Measurements from ENCODE around the gene RPS14. TPM values are rescaled to one million over a fixed set of nuclear protein-coding genes. Genes with fewer than 3 reads are reported as not detected.
A peak's percentile ranks its signal among the peaks of the same experiment; 100 is the strongest.

The RPS14 gene
- total and polyA plus RNA-seq, 5 donors: 1,254 to 1,870 (median 1,386) TPM

DNA sequence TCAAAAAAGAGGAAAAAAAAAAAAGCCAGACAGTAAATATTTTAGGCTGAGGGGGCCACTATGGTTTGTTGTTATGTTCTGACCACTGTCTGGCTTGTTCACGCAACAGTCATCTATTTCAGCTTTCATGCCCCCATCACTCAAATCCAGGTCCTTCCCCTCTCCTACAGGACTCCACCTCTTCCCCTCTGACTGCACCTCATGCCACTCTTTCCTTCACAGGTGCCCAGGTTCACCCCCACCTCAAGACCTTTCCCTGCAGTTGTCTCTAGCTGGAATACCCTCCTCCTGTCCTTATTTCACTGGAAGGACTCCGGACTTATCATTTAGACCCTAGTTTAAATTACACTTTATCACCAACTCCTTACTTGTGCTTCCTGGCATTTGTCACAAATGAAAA, 3.5 kb downstream of the RPS14 start:
- ATAC-seq (no peak), DNase-seq (no peak)
- Histone ChIP-seq H3K4me3 (ENCODE audit: low read length) (no peak overlapping the region), H3K27ac (ENCODE audit: low read length) (no peak overlapping the region), H3K9me3 (ENCODE audit: control insufficient read depth, low read length) (no peaks in the 10 kb centered on the region), H3K4me1 (ENCODE audit: control insufficient read depth, insufficient read depth, low read length) (peaks cover 10% of the 10 kb centered on the region), H3K27me3 (ENCODE audit: control insufficient read depth, insufficient read depth) (no peaks in the 10 kb centered on the region)
- intact Hi-C loops (cut with DNase I): loop anchor here in 1 of 4 donors (10.0 kb wide), 1 partner anchor 91 kb away; the partner anchor contains the start of gene TCOF1
- 85% methylated on average over 2 of the region's 2 CpGs for WGBS

DNA sequence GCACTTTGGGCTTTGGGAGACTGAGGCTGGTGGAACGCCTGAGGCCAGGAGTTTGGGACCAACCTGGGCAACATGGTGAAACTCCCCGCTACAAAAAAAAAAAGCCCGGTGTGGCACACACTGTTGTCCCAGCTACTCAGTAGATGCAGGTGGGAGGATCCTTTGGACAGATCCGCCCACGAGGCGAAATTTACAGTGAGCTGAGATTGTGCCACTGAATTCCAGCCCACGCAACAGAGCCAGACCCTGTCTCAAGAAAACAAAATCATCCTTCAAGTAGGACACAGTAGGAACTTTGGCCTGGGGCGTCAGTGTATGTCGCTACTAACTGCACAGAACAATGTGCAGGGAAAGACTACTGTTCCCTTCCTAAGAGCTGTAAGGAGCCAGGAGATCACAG, 4.8 kb downstream of the RPS14 start:
- H3K27me3 ChIP-seq (ENCODE audit: control insufficient read depth, insufficient read depth): no peaks in the 10 kb centered on the region
- no peaks in the 10 kb centered on the region for H3K9me3 ChIP-seq (ENCODE audit: control insufficient read depth, low read length)
- DNase-seq: no peak
- intact Hi-C loops (cut with DNase I): loop anchor here in 1 of 4 donors (10.0 kb wide), 1 partner anchor 90 kb away; the partner anchor contains the start of gene TCOF1
- H3K4me1 ChIP-seq (ENCODE audit: control insufficient read depth, insufficient read depth, low read length): peaks cover 10% of the 10 kb centered on the region
- 86% methylated on average over 9 of the region's 9 CpGs for WGBS
- ATAC-seq: no peak
- no peak overlapping the region for H3K27ac ChIP-seq (ENCODE audit: low read length)
- no peak overlapping the region for H3K4me3 ChIP-seq (ENCODE audit: low read length)

DNA sequence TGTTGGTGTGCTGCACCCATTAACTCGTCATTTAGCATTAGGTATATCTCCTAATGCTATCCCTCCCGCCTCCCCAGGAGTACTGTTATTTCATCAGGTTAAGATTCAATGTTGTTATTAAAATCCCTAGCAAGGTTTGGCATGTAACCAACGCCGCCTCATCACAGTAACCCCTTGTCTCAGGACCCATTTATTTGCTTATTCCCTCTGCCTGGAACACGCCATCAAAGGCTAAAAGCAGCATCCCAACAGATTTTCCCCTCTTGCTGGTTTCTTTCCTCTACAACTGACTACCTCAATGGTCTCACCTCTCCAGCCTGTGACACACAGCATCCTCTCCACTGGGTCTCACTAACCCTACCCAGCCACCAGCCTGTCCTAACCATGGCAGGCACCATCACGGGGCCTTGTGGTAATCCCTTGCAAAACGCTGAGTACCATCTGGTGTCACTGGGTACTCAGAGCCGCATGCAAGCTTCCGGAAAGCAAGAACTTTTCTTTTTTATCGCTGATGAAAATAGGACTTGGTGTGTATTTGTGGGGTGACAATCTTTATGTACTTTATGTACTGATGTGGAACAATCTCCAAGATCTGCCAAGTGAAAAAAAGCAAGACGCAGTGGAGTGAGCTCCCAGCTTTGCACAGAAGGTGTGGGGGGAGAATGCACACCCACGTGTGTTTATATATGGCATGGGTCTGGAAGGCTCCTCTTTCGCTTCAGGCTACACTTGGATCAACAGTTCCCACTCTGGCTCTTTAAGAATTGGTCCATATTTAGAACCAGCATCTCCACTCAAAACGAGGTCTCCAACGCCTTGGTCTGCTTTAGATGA, 6.1 kb downstream of the RPS14 start:
- 75% methylated on average over 15 of the region's 15 CpGs for WGBS
- no peak for DNase-seq
- H3K9me3 ChIP-seq (ENCODE audit: control insufficient read depth, low read length): no peaks in the 10 kb centered on the region

DNA sequence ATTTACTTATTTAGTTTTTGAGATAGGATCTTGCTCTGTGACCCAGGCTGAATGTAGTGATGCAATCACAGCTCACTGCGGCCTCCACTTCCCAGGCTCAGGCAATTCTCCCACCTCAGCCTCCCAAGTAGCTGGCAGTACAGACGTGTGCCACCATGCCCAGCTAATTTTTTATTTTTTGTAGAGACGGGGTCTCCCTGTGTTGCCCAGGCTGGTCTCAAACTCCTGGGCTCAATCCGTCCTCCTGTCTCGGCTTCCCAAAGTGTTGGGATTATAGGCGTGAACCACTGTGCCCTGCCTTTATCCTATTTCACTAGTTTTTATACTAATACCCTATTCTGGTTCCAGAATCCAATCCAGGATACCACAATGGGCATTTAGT, 6.8 kb downstream of the RPS14 start:
- intact Hi-C loops (cut with DNase I): loop anchor here in 1 of 4 donors (10.0 kb wide), 1 partner anchor 88 kb away; the partner anchor contains the start of gene TCOF1
- DNase-seq (no peak), ATAC-seq (no peak)
- peaks cover 4% of the 10 kb centered on the region for H3K4me1 ChIP-seq (ENCODE audit: control insufficient read depth, insufficient read depth, low read length)
- WGBS: 78% methylated on average over 6 of the region's 6 CpGs
- no peak overlapping the region for H3K4me3 ChIP-seq (ENCODE audit: low read length)
- H3K27ac ChIP-seq (ENCODE audit: low read length): no peak overlapping the region
- H3K27me3 ChIP-seq (ENCODE audit: control insufficient read depth, insufficient read depth): no peaks in the 10 kb centered on the region
- H3K9me3 ChIP-seq (ENCODE audit: control insufficient read depth, low read length): no peaks in the 10 kb centered on the region

More for the DNA sequence above, 6.1 kb downstream of the RPS14 start:
- no peak overlapping the region for H3K4me3 ChIP-seq (ENCODE audit: low read length)
- intact Hi-C loops (cut with DNase I): loop anchor here in 1 of 4 donors (10.0 kb wide), 1 partner anchor 89 kb away; the partner anchor contains the start of gene TCOF1
- peaks cover 9% of the 10 kb centered on the region for H3K4me1 ChIP-seq (ENCODE audit: control insufficient read depth, insufficient read depth, low read length)
- no peak for ATAC-seq
- no peaks in the 10 kb centered on the region for H3K27me3 ChIP-seq (ENCODE audit: control insufficient read depth, insufficient read depth)
- no peak overlapping the region for H3K27ac ChIP-seq (ENCODE audit: low read length)

DNA sequence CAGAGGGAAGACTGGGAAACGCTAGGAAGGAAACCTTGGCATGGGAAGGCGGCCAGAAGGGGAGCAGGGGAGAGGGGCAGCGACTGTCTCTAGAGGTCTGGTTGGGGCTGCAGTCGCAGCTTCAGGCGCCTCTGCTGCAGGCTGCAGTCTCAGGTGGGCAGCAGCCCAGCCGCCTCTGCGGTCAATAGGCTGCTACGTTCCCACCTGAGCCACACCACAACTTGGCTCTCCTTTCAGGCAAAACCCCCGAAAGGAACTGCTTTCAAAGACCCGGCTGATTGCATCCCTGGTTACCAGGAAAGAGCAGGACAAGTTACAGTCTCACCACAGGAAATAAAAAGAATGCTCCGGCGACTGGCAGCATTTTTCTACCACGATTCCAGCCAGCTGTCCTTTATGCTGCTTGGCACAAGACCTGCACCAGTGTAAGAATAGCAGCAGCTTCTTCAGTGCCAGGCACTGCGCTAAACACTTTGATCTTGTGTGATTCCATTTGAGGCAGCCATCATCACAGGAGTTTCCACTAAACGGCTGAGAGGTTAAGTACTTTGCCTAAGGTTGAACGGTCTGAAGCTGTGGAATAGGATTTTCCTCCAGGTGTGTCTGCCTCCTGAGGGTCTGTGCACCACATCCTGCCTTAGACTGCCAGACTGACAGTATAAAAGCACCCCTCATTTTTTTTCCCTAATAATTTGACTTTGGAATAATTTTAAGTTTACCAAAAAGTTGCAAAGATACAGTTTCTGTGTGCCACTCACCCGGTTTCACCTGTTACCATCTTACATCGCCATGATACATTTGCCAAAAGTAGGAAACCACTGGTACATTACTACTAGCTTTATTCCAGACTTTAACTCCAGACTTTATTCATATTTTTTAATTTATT, 7.5 kb downstream of the RPS14 start:
- DNase-seq (no peak), ATAC-seq (peak; percentile 61 to 69)
- intact Hi-C loops (cut with DNase I): loop anchor here in 1 of 4 donors (10.0 kb wide), 1 partner anchor 87 kb away; the partner anchor contains the start of gene TCOF1
- Histone ChIP-seq H3K27me3 (ENCODE audit: control insufficient read depth, insufficient read depth) (no peaks in the 10 kb centered on the region), H3K27ac (ENCODE audit: low read length) (peak overlapping the region; percentile 78), H3K4me1 (ENCODE audit: control insufficient read depth, insufficient read depth, low read length) (peaks cover 4% of the 10 kb centered on the region), H3K9me3 (ENCODE audit: control insufficient read depth, low read length) (no peaks in the 10 kb centered on the region), H3K4me3 (ENCODE audit: low read length) (no peak overlapping the region)
- WGBS: 43% methylated on average over 18 of the region's 18 CpGs

DNA sequence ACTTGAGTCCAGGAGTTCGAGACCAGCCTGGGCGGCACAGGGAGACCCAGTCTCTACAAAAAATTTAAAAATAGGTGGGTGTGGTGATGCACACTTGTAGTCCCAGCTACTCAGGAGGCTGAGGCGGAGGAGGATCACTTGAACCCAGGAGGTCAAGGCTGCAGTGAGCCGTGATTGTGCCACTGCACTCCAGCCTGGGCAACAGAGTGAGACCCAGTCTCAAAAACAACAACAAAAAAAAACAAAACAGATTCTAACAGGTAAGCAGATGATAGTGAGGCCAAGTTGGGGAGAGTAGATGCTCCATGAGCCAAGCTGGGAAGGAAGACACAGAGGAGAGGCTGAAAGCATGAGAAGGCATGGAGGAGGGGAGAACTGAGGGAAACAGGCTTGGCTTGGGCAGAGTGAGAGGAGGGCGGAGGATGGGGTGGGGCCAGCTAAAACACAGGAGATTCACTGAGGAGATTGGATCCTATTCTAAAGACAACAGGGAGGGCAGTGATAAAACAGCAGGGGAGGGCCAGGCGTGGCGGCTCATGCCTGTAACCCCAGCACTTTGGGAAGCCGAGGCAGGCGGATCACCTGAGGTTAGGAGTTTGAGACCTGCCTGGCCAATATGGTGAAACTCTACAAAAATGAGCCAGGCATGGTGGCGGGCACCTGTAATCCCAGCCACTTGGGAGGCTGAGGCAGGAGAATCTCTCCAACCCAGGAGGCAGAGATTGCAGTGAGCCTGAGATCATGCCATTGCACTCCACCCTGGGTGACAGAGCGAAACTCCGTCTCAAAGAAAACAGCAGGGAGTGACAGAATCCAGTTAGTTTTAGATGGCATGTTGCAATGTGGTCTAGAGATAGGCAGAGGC, 8.4 kb downstream of the RPS14 start:
- Histone ChIP-seq H3K9me3 (ENCODE audit: control insufficient read depth, low read length) (no peaks in the 10 kb centered on the region), H3K4me3 (ENCODE audit: low read length) (no peak overlapping the region), H3K27ac (ENCODE audit: low read length) (peak overlapping the region; percentile 78), H3K27me3 (ENCODE audit: control insufficient read depth, insufficient read depth) (no peaks in the 10 kb centered on the region), H3K4me1 (ENCODE audit: control insufficient read depth, insufficient read depth, low read length) (peaks cover 4% of the 10 kb centered on the region)
- WGBS: 89% methylated on average over 12 of the region's 12 CpGs
- DNase-seq (no peak), ATAC-seq (peak in 1 of 2 donors; percentile 8)
- intact Hi-C loops (cut with DNase I): loop anchor here in 1 of 4 donors (10.0 kb wide), 1 partner anchor 86 kb away; the partner anchor contains the start of gene TCOF1

DNA sequence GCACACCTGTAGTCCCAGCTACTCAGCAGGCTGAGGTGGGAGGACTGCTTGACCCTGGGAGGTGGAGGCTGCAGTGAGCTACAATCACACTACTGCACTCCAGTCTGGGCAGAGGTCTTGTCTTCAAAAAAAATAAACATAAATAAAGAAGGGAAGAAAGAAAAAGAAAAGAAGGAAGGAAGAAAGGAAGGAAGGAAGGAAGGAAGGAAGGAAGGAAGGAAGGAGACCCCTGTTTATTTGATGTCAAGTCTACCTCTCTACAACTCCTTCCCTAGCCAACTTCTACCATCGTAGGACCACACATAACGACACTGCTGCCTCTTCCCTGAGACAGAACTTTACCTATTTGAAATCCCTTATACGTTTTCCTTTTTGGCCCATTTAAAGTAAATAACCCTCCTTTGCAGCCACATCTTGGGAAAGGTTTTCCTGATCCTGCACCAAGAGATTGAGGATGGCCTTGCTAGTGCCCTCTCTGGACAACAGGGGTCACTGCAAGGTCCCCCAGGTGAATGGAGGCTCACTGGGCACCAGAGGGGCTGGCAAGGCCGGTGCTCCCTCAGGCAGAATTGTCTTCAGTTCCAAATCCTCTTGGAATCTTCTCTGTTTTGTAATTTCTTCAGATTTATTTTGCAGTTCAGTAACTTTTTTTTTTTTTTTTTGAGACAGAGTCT, 10.5 kb downstream of the RPS14 start:
- Histone ChIP-seq H3K9me3 (ENCODE audit: control insufficient read depth, low read length) (no peaks in the 10 kb centered on the region), H3K4me1 (ENCODE audit: control insufficient read depth, insufficient read depth, low read length) (peaks cover 4% of the 10 kb centered on the region), H3K27me3 (ENCODE audit: control insufficient read depth, insufficient read depth) (no peaks in the 10 kb centered on the region), H3K27ac (ENCODE audit: low read length) (no peak overlapping the region), H3K4me3 (ENCODE audit: low read length) (no peak overlapping the region)
- intact Hi-C loops (cut with DNase I): no loop called here
- WGBS: 59% methylated on average over 4 of the region's 4 CpGs
- ATAC-seq: no peak
- no peak for DNase-seq

DNA sequence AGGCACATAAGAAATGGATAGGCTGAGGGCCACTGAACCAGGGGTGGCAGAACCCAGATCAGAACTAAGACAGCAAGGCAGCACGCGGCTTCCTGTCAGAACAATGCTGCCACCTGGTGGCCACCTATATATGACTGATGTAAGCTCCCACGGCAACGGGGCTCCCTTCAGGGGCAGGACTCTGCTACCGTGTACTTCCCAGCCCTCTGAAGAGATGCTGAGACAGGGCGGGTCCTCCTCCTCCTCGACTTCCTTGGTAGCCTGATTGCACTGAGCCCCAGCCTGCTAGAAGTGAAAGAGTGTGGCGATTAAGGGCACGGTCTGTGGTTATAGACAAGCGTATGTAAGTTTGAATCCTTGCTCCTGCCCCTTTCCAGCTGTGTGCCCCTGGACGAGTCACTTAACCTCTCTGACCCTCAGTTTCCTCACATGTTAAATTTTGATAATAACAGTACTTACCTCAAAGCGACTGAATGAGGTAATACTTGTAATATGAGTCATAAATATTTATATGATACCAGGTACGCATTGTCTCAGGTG, 13.3 kb downstream of the RPS14 start:
- ATAC-seq (peak; percentile 87 to 89), DNase-seq (peak; percentile 89 to 95 (median 92))
- no peaks in the 10 kb centered on the region for H3K9me3 ChIP-seq (ENCODE audit: control insufficient read depth, low read length)
- H3K4me1 ChIP-seq (ENCODE audit: control insufficient read depth, insufficient read depth, low read length): no peaks in the 10 kb centered on the region
- WGBS: 19% methylated on average over 13 of the region's 13 CpGs
- H3K27ac ChIP-seq (ENCODE audit: low read length): no peak overlapping the region
- no peaks in the 10 kb centered on the region for H3K27me3 ChIP-seq (ENCODE audit: control insufficient read depth, insufficient read depth)
- no peak overlapping the region for H3K4me3 ChIP-seq (ENCODE audit: low read length)
- intact Hi-C loops (cut with DNase I): no loop called here

DNA sequence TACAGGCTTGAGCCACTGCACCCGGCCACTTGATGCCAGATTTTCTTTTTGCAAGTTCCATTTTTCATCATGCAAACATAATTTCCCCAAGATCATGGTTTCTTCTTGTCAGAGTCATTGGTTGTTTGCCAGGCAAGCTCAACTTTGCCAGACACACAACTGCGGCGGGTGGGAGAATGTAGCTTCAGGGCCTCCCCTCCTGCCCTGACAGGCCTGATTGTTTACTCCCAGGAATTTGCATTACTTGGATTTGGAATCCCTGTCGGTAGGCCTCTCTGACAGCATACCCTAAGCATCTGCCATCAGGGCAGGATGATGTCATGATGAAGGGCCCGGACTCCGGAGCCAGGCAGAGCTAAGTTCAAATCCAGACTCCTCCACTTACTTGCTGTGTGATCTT, 15.1 kb downstream of the RPS14 start:
- Histone ChIP-seq H3K27me3 (ENCODE audit: control insufficient read depth, insufficient read depth) (no peaks in the 10 kb centered on the region), H3K9me3 (ENCODE audit: control insufficient read depth, low read length) (no peaks in the 10 kb centered on the region), H3K4me1 (ENCODE audit: control insufficient read depth, insufficient read depth, low read length) (no peaks in the 10 kb centered on the region), H3K27ac (ENCODE audit: low read length) (no peak overlapping the region), H3K4me3 (ENCODE audit: low read length) (no peak overlapping the region)
- ATAC-seq: no peak
- WGBS: 56% methylated on average over 6 of the region's 6 CpGs
- no peak for DNase-seq
- intact Hi-C loops (cut with DNase I): no loop called here

DNA sequence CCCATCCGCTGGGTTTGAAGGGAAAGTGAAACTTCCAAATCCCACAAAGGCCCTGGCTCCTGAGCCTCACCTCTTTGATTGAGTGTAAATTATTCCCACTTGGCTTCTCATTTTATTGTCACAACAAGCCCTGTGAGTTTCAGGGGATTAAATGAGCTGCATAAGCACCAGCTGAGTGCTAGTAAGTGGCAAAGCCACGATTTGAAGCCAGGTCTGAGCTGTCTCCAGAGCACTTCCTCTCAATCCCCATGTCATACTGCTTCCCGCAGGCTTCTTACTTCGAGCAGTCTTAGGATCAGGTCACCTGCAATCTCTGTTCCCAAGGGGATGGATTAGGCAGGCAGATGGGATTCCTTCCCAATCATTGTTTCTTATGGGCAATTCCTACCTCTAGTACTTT, 18.0 kb downstream of the RPS14 start:
- ATAC-seq: no peak
- DNase-seq: no peak
- H3K27me3 ChIP-seq (ENCODE audit: control insufficient read depth, insufficient read depth): no peaks in the 10 kb centered on the region
- 49% methylated on average over 4 of the region's 4 CpGs for WGBS
- peaks cover 3% of the 10 kb centered on the region for H3K4me1 ChIP-seq (ENCODE audit: control insufficient read depth, insufficient read depth, low read length)
- intact Hi-C loops (cut with DNase I): no loop called here
- H3K27ac ChIP-seq (ENCODE audit: low read length): no peak overlapping the region
- no peak overlapping the region for H3K4me3 ChIP-seq (ENCODE audit: low read length)
- no peaks in the 10 kb centered on the region for H3K9me3 ChIP-seq (ENCODE audit: control insufficient read depth, low read length)

All from right cardiac atrium (tissue), 5 donors.